Karpas-422 (cell line): ENCODE results near the gene LINC00237. TPM values are rescaled to one million over a fixed set of nuclear protein-coding genes. Genes with fewer than 3 reads are reported as not detected.

ENCODE experiments used
- DNase-seq: peaks from one replicate; pipeline ENCODE4 v3.0.0-alpha.2; 2015
- H2AFZ ChIP-seq: fragments of 200-600 bp; sonication (generic); 2 replicates; pipeline ENCODE4 v1.6.1; 2014; ENCODE audit warnings: antibody characterized with exemption, low read length, mixed read lengths
- H3K27ac ChIP-seq: fragments of 200-600 bp; sonication (generic); 2 replicates; pipeline ENCODE4 v1.5.1; 2014; ENCODE audit warnings: mild to moderate bottlenecking, low read length, moderate library complexity
- H3K27me3 ChIP-seq: fragments of 200-600 bp; sonication (generic); 2 replicates; pipeline ENCODE4 v1.6.1; 2014; ENCODE audit warnings: low read length, mixed read lengths
- H3K36me3 ChIP-seq: fragments of 200-600 bp; sonication (generic); 2 replicates; pipeline ENCODE4 v1.6.1; 2014; ENCODE audit warnings: low read length, mixed read lengths; ENCODE audit not compliant: insufficient read depth
- H3K4me1 ChIP-seq: fragments of 200-600 bp; sonication (generic); 2 replicates; pipeline ENCODE4 v1.6.1; 2014; ENCODE audit warnings: mild to moderate bottlenecking, low read length, mixed read lengths
- H3K4me2 ChIP-seq: fragments of 200-600 bp; sonication (generic); 2 replicates; pipeline ENCODE4 v1.6.1; 2014; ENCODE audit warnings: low read length, low read depth, mild to moderate bottlenecking; ENCODE audit not compliant: poor library complexity, severe bottlenecking
- H3K4me3 ChIP-seq: fragments of 200-600 bp; sonication (generic); 2 replicates; pipeline ENCODE4 v1.5.1; 2014; ENCODE audit warnings: mild to moderate bottlenecking, antibody characterized with exemption, low read length, mixed read lengths
- H3K79me2 ChIP-seq: fragments of 200-600 bp; sonication (generic); 2 replicates; pipeline ENCODE4 v1.6.1; 2014; ENCODE audit warnings: mild to moderate bottlenecking, low read length, mixed read lengths
- H3K9ac ChIP-seq: fragments of 200-600 bp; sonication (generic); 2 replicates; pipeline ENCODE4 v1.6.0; 2014; ENCODE audit warnings: low read length
- H3K9me2 ChIP-seq: fragments of 200-600 bp; sonication (generic), shearing (Covaris generic); replicated peaks from 2 replicates; pipeline ENCODE4 v1.6.0; 2014; ENCODE audit warnings: mild to moderate bottlenecking, low read length, moderate library complexity; ENCODE audit not compliant: insufficient read depth
- H3K9me3 ChIP-seq: fragments of 300-700, 200-600 bp; sonication (generic); 2 replicates; pipeline ENCODE4 v1.6.1; 2014; ENCODE audit warnings: low read length, mixed read lengths
- H4K20me1 ChIP-seq: fragments of 200-600 bp; sonication (generic); 2 replicates; pipeline ENCODE4 v1.6.1; 2014; ENCODE audit warnings: mild to moderate bottlenecking, antibody characterized with exemption, low read length, low read depth; ENCODE audit not compliant: insufficient read depth
- total RNA-seq: library from RNA; depleted of rRNA; stranded (reverse); fragments of >200 nt; shearing (Covaris generic); gene quantifications from 2 replicates; pipeline ENCODE4 v1.2.3, GENCODE V29; 2014; ENCODE audit warnings: low replicate concordance

The LINC00237 gene
- total RNA-seq, 1 experiment from 2014 or later, result not detected

DNA sequence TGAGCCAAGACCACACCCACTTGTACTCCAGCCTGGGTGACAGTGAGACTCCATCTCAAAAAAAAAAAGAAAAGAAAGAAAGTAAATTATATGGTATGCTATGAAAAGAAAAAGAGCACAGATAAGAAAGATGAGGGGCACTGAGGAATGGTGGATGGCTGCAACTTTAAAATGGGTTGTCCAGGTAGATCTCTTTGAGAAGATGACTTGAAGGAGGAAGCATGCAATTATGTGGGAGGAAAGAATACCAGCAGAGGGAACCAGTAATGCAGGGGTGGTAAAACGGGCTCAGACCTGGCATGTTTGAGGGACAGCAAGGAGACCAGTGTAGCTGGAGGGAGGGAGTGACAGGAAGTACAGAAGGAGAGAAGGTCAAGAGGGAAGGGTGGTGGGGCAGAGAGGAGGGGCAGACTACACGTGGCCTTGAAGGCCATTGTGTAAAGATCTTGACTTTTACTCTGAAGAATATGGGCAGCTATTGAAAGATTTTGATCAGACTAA is 22.3 kb downstream of the LINC00237 start:
- H4K20me1 ChIP-seq, result no peaks in the 10 kb centered on the region
- no peak overlapping the region for H3K4me3 ChIP-seq
- no peaks in the 10 kb centered on the region for H3K36me3 ChIP-seq
- no peak overlapping the region for H3K27ac ChIP-seq
- H3K9me2 ChIP-seq, result no peaks in the 10 kb centered on the region
- no peaks in the 10 kb centered on the region for H3K27me3 ChIP-seq
- no peaks in the 10 kb centered on the region for H3K79me2 ChIP-seq
- H3K9me3 ChIP-seq, result no peaks in the 10 kb centered on the region
- DNase-seq, result no peak
- H3K4me1 ChIP-seq, result no peaks in the 10 kb centered on the region
- no peak overlapping the region for H3K4me2 ChIP-seq
- no peak overlapping the region for H2AFZ ChIP-seq
- H3K9ac ChIP-seq, result no peak overlapping the region

- Histone ChIP-seq H3K79me2 (no peaks in the 10 kb centered on the region), H4K20me1 (no peaks in the 10 kb centered on the region), H3K9me2 (no peaks in the 10 kb centered on the region), H3K27me3 (no peaks in the 10 kb centered on the region), H3K4me1 (no peaks in the 10 kb centered on the region), H3K27ac (no peak overlapping the region), H3K9me3 (no peaks in the 10 kb centered on the region), H3K9ac (no peak overlapping the region), H2AFZ (no peak overlapping the region), H3K36me3 (no peaks in the 10 kb centered on the region), H3K4me3 (no peak overlapping the region), H3K4me2 (no peak overlapping the region)
- no peak for DNase-seq
These were observed 23.6 kb downstream of the LINC00237 start for GRCh38 chr20:21082584-21082983.

DNA sequence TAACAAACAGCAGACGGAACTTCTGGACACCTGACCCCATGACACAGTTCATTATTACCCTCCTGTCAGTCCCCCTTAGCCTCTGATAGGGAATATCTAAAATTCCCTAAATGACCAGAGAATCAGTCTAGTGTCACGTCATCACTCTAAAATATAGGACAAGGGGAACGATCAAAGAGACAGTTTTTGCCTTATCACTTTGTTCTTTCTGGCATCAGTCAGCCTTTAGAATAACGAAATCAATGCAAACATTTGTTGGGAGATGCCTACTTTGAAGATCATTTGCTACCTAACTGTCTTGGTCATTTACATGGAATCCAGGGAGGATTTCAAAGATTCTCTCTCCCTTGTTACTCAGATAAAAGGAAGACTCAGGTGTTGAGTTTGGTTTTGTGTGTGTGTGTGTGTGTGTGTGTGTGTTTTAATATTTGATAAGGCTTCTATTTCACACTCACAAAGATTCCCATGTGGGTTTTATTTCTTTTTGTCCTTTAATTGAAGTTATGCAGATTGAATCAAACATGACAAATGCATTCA is 28.3 kb downstream of the LINC00237 start:
- Histone ChIP-seq H3K4me1 (no peaks in the 10 kb centered on the region), H3K27ac (no peak overlapping the region), H2AFZ (no peak overlapping the region), H4K20me1 (no peaks in the 10 kb centered on the region), H3K4me2 (no peak overlapping the region), H3K27me3 (no peaks in the 10 kb centered on the region), H3K4me3 (no peak overlapping the region), H3K9me3 (no peaks in the 10 kb centered on the region), H3K9ac (no peak overlapping the region), H3K9me2 (no peaks in the 10 kb centered on the region), H3K36me3 (no peaks in the 10 kb centered on the region), H3K79me2 (no peaks in the 10 kb centered on the region)
- no peak for DNase-seq

GRCh38 chr20:21076073-21076472 is 30.1 kb downstream of the LINC00237 start:
- Histone ChIP-seq H3K9me3 (no peaks in the 10 kb centered on the region), H3K79me2 (no peaks in the 10 kb centered on the region), H3K9me2 (no peaks in the 10 kb centered on the region), H2AFZ (no peak overlapping the region), H3K36me3 (no peaks in the 10 kb centered on the region), H3K4me1 (no peaks in the 10 kb centered on the region), H3K27me3 (no peaks in the 10 kb centered on the region), H3K9ac (no peak overlapping the region), H3K4me2 (no peak overlapping the region), H4K20me1 (no peaks in the 10 kb centered on the region), H3K27ac (no peak overlapping the region), H3K4me3 (no peak overlapping the region)
- DNase-seq, result no peak

- Histone ChIP-seq H3K27ac (no peak overlapping the region), H3K79me2 (no peaks in the 10 kb centered on the region), H3K4me3 (no peak overlapping the region), H3K4me1 (no peaks in the 10 kb centered on the region), H4K20me1 (no peaks in the 10 kb centered on the region), H3K9ac (no peak overlapping the region), H3K9me2 (no peaks in the 10 kb centered on the region), H3K27me3 (no peaks in the 10 kb centered on the region), H3K4me2 (no peak overlapping the region), H3K9me3 (no peaks in the 10 kb centered on the region), H2AFZ (no peak overlapping the region), H3K36me3 (no peaks in the 10 kb centered on the region)
- DNase-seq, result no peak
These were observed 30.7 kb downstream of the LINC00237 start for GRCh38 chr20:21075471-21075870.

DNA sequence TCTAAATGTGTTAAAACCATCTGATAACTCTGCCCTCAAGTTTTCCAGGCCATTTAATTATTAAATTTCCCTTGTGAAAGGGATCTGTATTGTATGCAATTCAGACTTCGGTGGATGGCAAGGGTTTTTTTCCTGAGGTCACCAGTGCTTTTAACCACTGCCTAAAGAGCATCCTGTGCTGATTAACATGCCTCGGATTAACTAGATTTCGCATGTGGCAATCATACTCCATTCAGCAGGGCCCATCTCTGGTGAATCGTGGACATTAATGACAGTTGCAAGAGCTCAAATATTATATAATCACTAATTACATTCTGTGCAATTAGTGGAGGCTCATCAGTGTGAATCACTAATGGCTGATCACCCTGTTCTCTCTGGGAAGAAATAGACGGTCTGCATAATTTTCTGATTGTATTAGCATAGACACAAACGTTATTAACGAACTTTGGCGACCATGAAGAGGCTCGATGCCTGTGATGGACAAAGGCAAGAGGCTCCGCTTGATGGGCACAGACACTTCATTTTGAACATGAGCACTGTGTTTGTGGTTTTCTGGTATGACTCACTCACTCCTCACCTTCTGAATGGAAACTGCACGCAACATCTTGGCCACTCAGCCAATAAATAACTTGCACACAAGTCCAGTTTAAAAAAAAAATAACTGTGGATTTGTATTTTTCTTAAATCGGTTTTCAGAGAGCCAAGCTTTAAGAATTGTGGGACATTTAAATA is 31.4 kb downstream of the LINC00237 start:
- Histone ChIP-seq H3K4me1 (no peaks in the 10 kb centered on the region), H3K4me2 (no peak overlapping the region)
- no peak for DNase-seq

GRCh38 chr20:21067255-21067654 is 38.9 kb downstream of the LINC00237 start:
- Histone ChIP-seq H4K20me1 (no peaks in the 10 kb centered on the region), H3K4me1 (no peaks in the 10 kb centered on the region), H2AFZ (no peak overlapping the region), H3K4me3 (no peak overlapping the region), H3K4me2 (no peak overlapping the region), H3K27ac (no peak overlapping the region), H3K36me3 (no peaks in the 10 kb centered on the region), H3K9me3 (no peaks in the 10 kb centered on the region), H3K79me2 (no peaks in the 10 kb centered on the region), H3K9me2 (no peaks in the 10 kb centered on the region), H3K9ac (no peak overlapping the region), H3K27me3 (no peaks in the 10 kb centered on the region)
- DNase-seq, result no peak

More for the DNA sequence above, 31.4 kb downstream of the LINC00237 start:
- Histone ChIP-seq H3K4me3 (no peak overlapping the region), H3K9me2 (no peaks in the 10 kb centered on the region), H3K36me3 (no peaks in the 10 kb centered on the region), H3K27ac (no peak overlapping the region), H3K9me3 (no peaks in the 10 kb centered on the region), H2AFZ (no peak overlapping the region), H3K27me3 (no peaks in the 10 kb centered on the region), H3K9ac (no peak overlapping the region), H3K79me2 (no peaks in the 10 kb centered on the region), H4K20me1 (no peaks in the 10 kb centered on the region)

DNA sequence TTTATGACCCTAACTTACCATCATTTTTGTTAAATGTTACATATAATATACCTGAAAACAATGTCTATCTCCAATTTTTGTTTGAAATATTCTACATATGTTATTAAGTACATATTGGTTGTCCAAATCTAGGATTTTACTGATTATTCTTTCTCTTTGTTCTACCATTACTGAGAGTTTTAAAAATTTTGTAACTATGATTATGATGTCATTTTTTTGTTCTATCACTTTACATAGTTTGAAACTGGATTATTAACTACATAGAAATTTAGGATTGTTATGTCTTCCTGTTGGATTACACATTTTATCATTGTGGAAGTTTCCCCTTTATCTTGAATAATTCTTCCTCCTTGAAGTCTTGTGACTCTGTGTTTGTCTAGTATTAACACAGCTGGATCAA is 41.2 kb downstream of the LINC00237 start:
- no peak for DNase-seq
- H3K9ac ChIP-seq, result no peak overlapping the region
- no peak overlapping the region for H2AFZ ChIP-seq
- H3K79me2 ChIP-seq, result no peaks in the 10 kb centered on the region
- H3K4me2 ChIP-seq, result no peak overlapping the region
- H3K36me3 ChIP-seq, result no peaks in the 10 kb centered on the region
- no peaks in the 10 kb centered on the region for H3K27me3 ChIP-seq
- no peak overlapping the region for H3K27ac ChIP-seq
- H3K9me2 ChIP-seq, result no peaks in the 10 kb centered on the region
- H3K4me1 ChIP-seq, result no peaks in the 10 kb centered on the region
- no peaks in the 10 kb centered on the region for H3K9me3 ChIP-seq
- no peak overlapping the region for H3K4me3 ChIP-seq
- H4K20me1 ChIP-seq, result no peaks in the 10 kb centered on the region
